Activated CD4-positive, alpha-beta T cell treated with anti-CD3 and anti-CD28 coated beads, Interleukin-2, amount 10 ng/mL, durations not matched to agents 7 days and 5 days (primary cell): ENCODE results near the gene PITPNC1. TPM values are rescaled to one million over a fixed set of nuclear protein-coding genes. Genes with fewer than 3 reads are reported as not detected.
"Not testable (repeated sequence)": the region's sequence is repeated elsewhere in the genome, so short reads cannot be mapped to it uniquely, and the experiment has no call there.

Experiments
- CTCF ChIA-PET: fragments of 350-600 bp; sonication (Branson Sonifier 250); formaldehyde crosslinking; loops from one replicate; lab custom pipeline; 2021; ENCODE audit warnings: antibody characterized with exemption; lab: Charles Lee
- POLR2A ChIA-PET: fragments of 350-600 bp; sonication (Branson Sonifier 250); formaldehyde crosslinking; loops from one replicate; lab custom pipeline; 2021; ENCODE audit warnings: antibody characterized with exemption; lab: Charles Lee
- DNase-seq: peaks from one replicate; pipeline ENCODE4 v3.0.0-alpha.2; 2020
- H3K27ac Mint-ChIP-seq: one replicate; pipeline ENCODE4 v1.8.0; 2021; ENCODE audit warnings: mild to moderate bottlenecking, moderate library complexity, mixed read lengths
- H3K27me3 Mint-ChIP-seq: one replicate; pipeline ENCODE4 v1.8.0; 2021; ENCODE audit warnings: mixed read lengths
- H3K36me3 Mint-ChIP-seq: one replicate; pipeline ENCODE4 v1.8.0; 2021; ENCODE audit warnings: low read depth, mixed read lengths
- H3K4me1 Mint-ChIP-seq: one replicate; pipeline ENCODE4 v1.8.0; 2021; ENCODE audit warnings: mixed read lengths
- H3K4me3 Mint-ChIP-seq: one replicate; pipeline ENCODE4 v1.8.0; 2021; ENCODE audit warnings: mild to moderate bottlenecking, moderate library complexity, mixed read lengths
- H3K9me3 Mint-ChIP-seq: one replicate; pipeline ENCODE4 v1.8.0; 2021; ENCODE audit warnings: mixed read lengths
- total RNA-seq, 2 experiments: library from RNA; stranded (reverse); gene quantifications; one replicate each; pipeline ENCODE4 v1.2.3, GENCODE V29; 2021

The PITPNC1 gene
- total RNA-seq, 2 experiments from 2014 or later, result 57.0 to 67.1 TPM

GRCh38 chr17:67680445-67681224 lies 303.6 kb downstream of the PITPNC1 start:
- Mint-ChIP-seq H3K27me3 (no peaks in the 10 kb centered on the region), H3K9me3 (no peaks in the 10 kb centered on the region), H3K27ac (no peak overlapping the region), H3K4me1 (peaks cover 2% of the 10 kb centered on the region), H3K36me3 (peaks cover 1% of the 10 kb centered on the region), H3K4me3 (no peak overlapping the region)
- ChIA-PET POLR2A (no interaction called here), CTCF (interaction anchor here (0.7 kb wide), 1 partner anchor 388 kb away, joined by 6 read pairs; no protein-coding TSS in a partner anchor)
- no peak for DNase-seq

GRCh38 chr17:67682196-67682595 lies 305.1 kb downstream of the PITPNC1 start:
- no peaks in the 10 kb centered on the region for H3K27me3 Mint-ChIP-seq
- peaks cover 3% of the 10 kb centered on the region for H3K36me3 Mint-ChIP-seq
- H3K4me1 Mint-ChIP-seq, result peaks cover 2% of the 10 kb centered on the region
- CTCF ChIA-PET, result interaction anchor here (0.6 to 0.7 kb wide), 2 partner anchors 192 to 309 kb away, joined by 3 to 4 read pairs; no protein-coding TSS in a partner anchor
- H3K4me3 Mint-ChIP-seq, result no peak overlapping the region
- DNase-seq, result no peak
- POLR2A ChIA-PET, result interaction anchor here (0.6 kb wide), 1 partner anchor 306 kb away, joined by 3 read pairs; no protein-coding TSS in a partner anchor
- no peak overlapping the region for H3K27ac Mint-ChIP-seq
- H3K9me3 Mint-ChIP-seq, result no peaks in the 10 kb centered on the region

- Mint-ChIP-seq H3K4me1 (no peaks in the 10 kb centered on the region), H3K36me3 (peaks cover 1% of the 10 kb centered on the region), H3K9me3 (no peaks in the 10 kb centered on the region), H3K4me3 (no peak overlapping the region), H3K27me3 (no peaks in the 10 kb centered on the region), H3K27ac (no peak overlapping the region)
- POLR2A ChIA-PET, result no interaction called here
- CTCF ChIA-PET, result no interaction called here
- DNase-seq, result no peak
These were observed 308.3 kb downstream of the PITPNC1 start for GRCh38 chr17:67685351-67685750.

GRCh38 chr17:67686241-67686640 lies 309.2 kb downstream of the PITPNC1 start:
- no peaks in the 10 kb centered on the region for H3K4me1 Mint-ChIP-seq
- H3K9me3 Mint-ChIP-seq, result no peaks in the 10 kb centered on the region
- CTCF ChIA-PET, result interaction anchor here (0.8 to 1.4 kb wide), 2 partner anchors 308 to 311 kb away, joined by 4 to 7 read pairs; no protein-coding TSS in a partner anchor
- peaks cover 1% of the 10 kb centered on the region for H3K36me3 Mint-ChIP-seq
- POLR2A ChIA-PET, result no interaction called here
- no peak overlapping the region for H3K4me3 Mint-ChIP-seq
- no peak for DNase-seq
- H3K27ac Mint-ChIP-seq, result no peak overlapping the region
- no peaks in the 10 kb centered on the region for H3K27me3 Mint-ChIP-seq

GRCh38 chr17:67687511-67687910 lies 310.4 kb downstream of the PITPNC1 start:
- peaks cover 3% of the 10 kb centered on the region for H3K36me3 Mint-ChIP-seq
- POLR2A ChIA-PET, result no interaction called here
- no peaks in the 10 kb centered on the region for H3K4me1 Mint-ChIP-seq
- DNase-seq, result no peak
- CTCF ChIA-PET, result interaction anchor here (1.4 to 1.5 kb wide), 2 partner anchors 212 to 313 kb away, joined by 4 to 7 read pairs; no protein-coding TSS in a partner anchor
- H3K4me3 Mint-ChIP-seq, result no peak overlapping the region
- H3K9me3 Mint-ChIP-seq, result no peaks in the 10 kb centered on the region
- H3K27ac Mint-ChIP-seq, result no peak overlapping the region
- H3K27me3 Mint-ChIP-seq, result no peaks in the 10 kb centered on the region

GRCh38 chr17:67689534-67690177 lies 312.6 kb downstream of the PITPNC1 start:
- Mint-ChIP-seq H3K4me3 (no peak overlapping the region), H3K4me1 (no peaks in the 10 kb centered on the region), H3K9me3 (no peaks in the 10 kb centered on the region), H3K36me3 (peaks cover 14% of the 10 kb centered on the region), H3K27ac (no peak overlapping the region), H3K27me3 (no peaks in the 10 kb centered on the region)
- peak; percentile 74 for DNase-seq
- POLR2A ChIA-PET, result no interaction called here
- CTCF ChIA-PET, result interaction anchor here (1.0 to 1.2 kb wide), 2 partner anchors 11 to 13 kb away, joined by 3 read pairs; no protein-coding TSS in a partner anchor

- H3K4me1 Mint-ChIP-seq, result no peaks in the 10 kb centered on the region
- H3K27ac Mint-ChIP-seq, result no peak overlapping the region
- CTCF ChIA-PET, result interaction anchor here (0.9 to 1.1 kb wide), 2 partner anchors 35 to 39 kb away, joined by 3 read pairs; no protein-coding TSS in a partner anchor
- H3K36me3 Mint-ChIP-seq, result peaks cover 13% of the 10 kb centered on the region
- no peaks in the 10 kb centered on the region for H3K9me3 Mint-ChIP-seq
- DNase-seq, result no peak
- H3K4me3 Mint-ChIP-seq, result no peak overlapping the region
- no peaks in the 10 kb centered on the region for H3K27me3 Mint-ChIP-seq
- POLR2A ChIA-PET, result no interaction called here
These were observed 316.7 kb downstream of the PITPNC1 start for GRCh38 chr17:67693811-67694210.

GRCh38 chr17:67696347-67696746 lies 319.3 kb downstream of the PITPNC1 start:
- Mint-ChIP-seq H3K27ac (no peak overlapping the region), H3K4me1 (no peaks in the 10 kb centered on the region), H3K36me3 (peaks cover 13% of the 10 kb centered on the region), H3K27me3 (no peaks in the 10 kb centered on the region), H3K4me3 (no peak overlapping the region), H3K9me3 (no peaks in the 10 kb centered on the region)
- DNase-seq, result no peak
- POLR2A ChIA-PET, result no interaction called here
- CTCF ChIA-PET, result no interaction called here

- CTCF ChIA-PET, result no interaction called here
- no peak overlapping the region for H3K27ac Mint-ChIP-seq
These were observed 319.9 kb downstream of the PITPNC1 start for GRCh38 chr17:67696853-67697498.

GRCh38 chr17:67700037-67700724 lies 323.1 kb downstream of the PITPNC1 start:
- Mint-ChIP-seq H3K4me3 (no peak overlapping the region), H3K36me3 (no peaks in the 10 kb centered on the region), H3K4me1 (no peaks in the 10 kb centered on the region), H3K27me3 (no peaks in the 10 kb centered on the region), H3K27ac (no peak overlapping the region), H3K9me3 (no peaks in the 10 kb centered on the region)
- no peak for DNase-seq
- ChIA-PET CTCF (interaction anchor here (0.7 to 1.0 kb wide), 2 partner anchors 8 to 23 kb away, joined by 3 read pairs; no protein-coding TSS in a partner anchor), POLR2A (no interaction called here)

More at GRCh38 chr17:67696853-67697498, 319.9 kb downstream of the PITPNC1 start:
- Mint-ChIP-seq H3K27me3 (no peaks in the 10 kb centered on the region), H3K4me3 (no peak overlapping the region), H3K9me3 (no peaks in the 10 kb centered on the region), H3K4me1 (no peaks in the 10 kb centered on the region), H3K36me3 (peaks cover 13% of the 10 kb centered on the region)
- no peak for DNase-seq
- POLR2A ChIA-PET, result no interaction called here

GRCh38 chr17:67700725-67701119 lies 323.6 kb downstream of the PITPNC1 start:
- Mint-ChIP-seq H3K9me3 (no peaks in the 10 kb centered on the region), H3K36me3 (no peaks in the 10 kb centered on the region), H3K27me3 (no peaks in the 10 kb centered on the region), H3K4me3 (no peak overlapping the region), H3K4me1 (no peaks in the 10 kb centered on the region), H3K27ac (no peak overlapping the region)
- POLR2A ChIA-PET, result no interaction called here
- CTCF ChIA-PET, result interaction anchor here (0.6 kb wide), 1 partner anchor 16 kb away, joined by 3 read pairs; no protein-coding TSS in a partner anchor
- no peak for DNase-seq

GRCh38 chr17:67702861-67703260 lies 325.8 kb downstream of the PITPNC1 start:
- H3K9me3 Mint-ChIP-seq, DNase-seq, H3K27ac Mint-ChIP-seq, CTCF ChIA-PET, H3K36me3 Mint-ChIP-seq, H3K4me3 Mint-ChIP-seq, H3K4me1 Mint-ChIP-seq, H3K27me3 Mint-ChIP-seq, POLR2A ChIA-PET: not testable (repeated sequence)
